Ishikawa (cell line): ENCODE data around the gene CACNA1C.

Experiments
- CEBPB ChIP-seq: IDR thresholded peaks from 2 replicates; pipeline ENCODE4 v1.6.1; 2012
- EP300 ChIP-seq: IDR thresholded peaks from 2 replicates; pipeline ENCODE4 v1.6.1; 2012; ENCODE audit warnings: borderline replicate concordance
- REST ChIP-seq: IDR thresholded peaks from 2 replicates; pipeline ENCODE4 v1.6.1; 2012; ENCODE audit warnings: low read depth, mild to moderate bottlenecking

GRCh38 chr12:2390850-2391390 lies 338.1 kb downstream of the CACNA1C start:
- TF ChIP-seq EP300 (no peak), REST (no peak), CEBPB (no peak)
